Stimulated activated CD4-positive, alpha-beta T cell treated with anti-CD3 and anti-CD28 coated beads, Interleukin-4, amount 100 ng/mL, for 48 hours (primary cell): ENCODE data around the gene NDUFA1.
"Not testable (repeated sequence)": the region's sequence is repeated elsewhere in the genome, so short reads cannot be mapped to it uniquely, and the experiment has no call there.

ENCODE experiments used
- DNase-seq, 2 donors: peaks; one replicate each; pipeline ENCODE4 v3.0.0-alpha.2; 2020; ENCODE audit warnings: low read depth in 2 of 2

The NDUFA1 gene

GRCh38 chrX:119871599-119872395, at the start of gene NDUFA1, which contains the start of gene RNF113A:
NDUFA1 (plus strand) TSS chrX:119871832; CDS start chrX:119871912, 80 bp downstream.
RNF113A (minus strand) TSS chrX:119871733; CDS start chrX:119871613, 120 bp downstream.
- DNase-seq: peak; percentile 68 to 78

DNA sequence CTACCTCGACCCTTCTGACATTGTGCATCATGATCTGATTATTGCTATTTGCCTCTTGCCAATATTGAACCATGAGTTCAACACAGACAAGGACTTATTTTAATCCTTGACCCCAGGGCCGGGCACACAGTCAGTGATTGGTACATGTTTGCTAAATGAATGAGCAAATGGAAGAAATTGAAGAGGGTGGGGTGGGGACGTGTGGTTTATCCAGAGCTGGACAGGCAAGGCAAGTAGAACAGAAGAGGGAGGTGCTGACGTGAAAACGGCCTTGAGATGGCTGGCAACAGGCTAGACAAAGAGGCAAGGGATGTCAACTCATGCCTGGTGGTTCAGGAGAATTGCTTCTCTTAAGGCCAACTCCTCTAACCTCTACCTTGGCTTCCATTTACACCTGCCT, 47.4 kb upstream of the NDUFA1 start:
- DNase-seq: not testable (repeated sequence)

DNA sequence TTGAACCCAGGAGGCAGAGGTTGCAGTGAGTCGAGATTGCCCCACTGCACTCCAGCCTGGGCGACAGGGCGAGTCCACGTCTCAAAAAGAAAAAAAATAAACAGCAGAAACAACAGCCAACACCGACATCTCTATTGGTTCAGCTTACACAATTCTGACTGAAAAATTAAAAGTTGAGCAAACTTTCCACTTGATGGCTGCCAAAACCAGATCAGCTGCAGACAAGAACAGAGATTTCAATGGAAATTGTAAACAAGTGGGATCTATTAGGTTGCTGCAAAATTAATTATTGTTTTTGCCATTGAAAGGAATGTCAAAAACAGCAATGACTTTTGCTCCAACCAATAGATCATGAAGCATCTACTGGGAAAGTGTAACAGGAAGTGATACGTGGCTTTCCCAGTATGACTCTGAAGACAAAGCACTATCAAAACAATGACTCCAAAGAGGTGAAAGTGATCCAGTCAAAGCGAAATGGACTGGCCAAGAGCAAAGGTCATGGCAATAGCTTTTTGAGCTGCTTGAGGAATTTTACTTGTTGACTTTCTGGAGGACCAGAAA, 45.2 kb upstream of the NDUFA1 start:
- no peak for DNase-seq

DNA sequence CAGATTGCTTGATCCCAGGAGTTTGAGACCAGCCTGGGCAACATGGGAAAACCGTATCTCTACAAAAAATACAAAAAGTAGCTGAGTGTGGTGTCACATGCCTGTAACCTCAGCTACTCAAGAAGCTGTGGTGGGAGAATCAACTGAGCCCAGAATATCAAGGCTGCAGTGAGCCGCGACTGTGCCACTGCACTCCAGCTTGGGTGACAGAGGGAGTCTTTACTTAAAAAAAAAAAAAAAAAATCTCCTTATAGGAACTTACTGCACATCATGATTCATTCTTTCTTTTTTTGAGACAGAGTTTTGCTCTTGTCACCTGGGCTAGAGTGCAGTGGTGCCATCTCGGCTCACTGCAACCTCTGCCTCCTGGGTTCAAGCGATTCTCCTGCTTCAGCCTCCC, 43.2 kb upstream of the NDUFA1 start:
- no peak for DNase-seq

GRCh38 chrX:119833905-119834304, 37.7 kb upstream of the NDUFA1 start:
- no peak for DNase-seq

DNA sequence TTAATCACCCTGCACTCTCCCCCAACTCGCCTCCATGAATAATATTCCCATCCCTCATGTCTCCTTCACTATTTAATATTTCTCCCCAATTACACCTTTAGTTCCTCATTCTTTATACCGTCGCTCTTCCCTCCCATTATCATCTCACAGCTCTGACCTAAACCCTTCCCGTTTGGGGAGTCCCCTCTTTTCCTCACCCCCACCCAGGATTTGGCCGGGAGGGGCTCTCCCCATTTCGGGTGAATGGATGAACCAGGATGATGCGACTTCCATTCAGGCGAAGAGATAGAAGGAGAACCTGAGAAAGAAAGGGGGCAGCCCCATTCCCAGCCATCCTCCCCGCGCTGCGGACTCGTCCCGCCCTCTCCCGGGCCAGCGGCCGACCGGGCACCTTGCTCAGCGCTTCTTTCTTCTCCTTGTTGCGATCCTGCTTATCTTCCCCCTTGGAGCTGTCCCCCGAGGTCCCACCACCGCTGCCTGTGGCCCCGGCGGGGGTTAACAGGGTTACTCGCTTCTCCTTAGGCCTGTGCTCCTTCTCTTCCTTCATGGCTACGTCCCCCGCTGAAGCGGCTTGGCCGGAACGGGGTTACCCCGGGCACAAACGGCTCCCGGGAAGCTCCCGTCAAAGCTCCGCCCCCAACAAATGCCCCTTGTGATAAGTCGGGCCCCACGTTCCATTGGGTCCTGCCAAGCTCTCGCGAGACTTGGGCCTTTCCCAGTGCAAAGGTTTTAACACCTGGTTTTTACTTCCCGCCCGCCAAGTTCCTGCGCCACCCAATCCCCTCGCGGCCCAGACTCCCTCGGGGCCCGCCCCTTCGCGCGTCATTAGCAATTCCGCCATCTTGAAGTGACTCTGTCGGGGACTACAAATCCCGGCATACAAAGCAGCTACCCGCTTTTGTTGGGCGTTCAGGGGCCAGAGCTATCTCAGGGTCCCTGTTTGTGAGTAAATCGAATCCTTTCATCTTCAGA, 19.0 kb upstream of the NDUFA1 start, which contains the start of gene UPF3B:
Gene UPF3B, minus strand, starts transcription at position 582 of the 972 bp plus-strand sequence. Its CDS starts 35 bp downstream, at position 547.
- DNase-seq: peak; percentile 80 to 92

- DNase-seq: no peak
These were observed 18.2 kb upstream of the NDUFA1 start for GRCh38 chrX:119853444-119853843.

- no peak for DNase-seq
These were observed 953 bp upstream of the NDUFA1 start for GRCh38 chrX:119870626-119871131.

- DNase-seq: no peak
These were observed 410 bp upstream of the NDUFA1 start for GRCh38 chrX:119871245-119871598.

GRCh38 chrX:119878740-119879139, 7.1 kb downstream of the NDUFA1 start:
- DNase-seq: no peak

DNA sequence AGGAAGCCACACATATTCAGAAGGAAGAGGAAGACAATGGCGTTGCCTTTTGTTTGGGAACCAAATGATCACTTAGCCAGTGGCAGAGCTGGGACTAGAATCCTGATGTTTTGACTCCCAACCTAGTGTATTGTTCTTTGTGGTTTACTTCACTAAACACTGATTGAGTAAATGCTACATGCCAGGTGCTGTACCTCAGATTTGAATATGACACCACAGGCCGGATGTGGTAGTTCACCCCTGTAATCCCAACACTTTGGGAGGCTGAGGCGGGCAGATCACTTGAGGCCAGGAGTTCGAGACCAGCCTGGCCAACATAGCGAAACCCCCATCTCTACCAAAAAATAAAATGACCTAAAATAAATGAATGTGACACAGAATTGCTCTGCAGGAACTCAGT, 8.4 kb downstream of the NDUFA1 start:
- DNase-seq: no peak

DNA sequence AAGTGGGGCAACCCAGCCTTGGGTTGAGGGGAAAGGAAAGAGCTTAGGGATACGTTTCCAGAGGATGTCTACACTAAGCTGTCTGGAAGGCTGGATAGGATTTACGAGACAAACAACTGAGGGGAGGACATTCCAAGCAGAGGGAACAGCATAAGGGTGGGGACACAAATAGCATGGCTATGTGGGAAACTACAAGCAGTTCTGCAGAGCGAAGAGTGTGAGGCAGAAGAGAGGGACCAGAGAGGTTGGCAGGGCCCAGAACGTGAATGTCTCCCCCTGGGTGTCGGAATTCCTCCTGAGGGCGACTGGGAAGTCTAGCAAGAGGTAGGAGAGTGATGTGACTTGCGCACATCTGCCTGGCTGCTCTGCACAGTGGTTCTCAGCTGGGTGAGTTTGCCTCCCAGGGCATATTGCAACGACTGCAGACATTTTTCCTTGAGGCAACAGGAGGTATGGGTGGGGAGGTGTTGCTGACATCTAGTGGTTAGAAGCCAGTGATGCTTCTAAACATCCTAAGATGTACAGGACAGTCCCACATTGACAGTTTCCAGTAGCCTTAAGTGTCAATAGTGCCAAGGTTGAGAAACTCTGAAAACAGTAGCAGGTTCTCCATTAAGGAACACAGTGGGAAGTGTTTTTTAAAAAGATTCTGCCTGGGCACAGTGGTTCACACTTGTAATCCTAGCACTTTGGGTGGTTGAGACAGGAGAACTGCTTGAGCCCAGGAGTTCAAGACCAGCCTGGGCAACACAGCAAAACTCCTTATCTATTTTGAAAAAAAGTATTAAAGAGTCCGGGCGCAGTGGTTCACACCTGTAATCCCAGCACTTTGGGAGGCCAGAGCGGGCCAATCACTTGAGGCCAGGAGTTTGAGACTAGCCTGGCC, 9.2 kb downstream of the NDUFA1 start:
- no peak for DNase-seq

GRCh38 chrX:119885554-119886428, 14.2 kb downstream of the NDUFA1 start:
- DNase-seq: no peak

DNA sequence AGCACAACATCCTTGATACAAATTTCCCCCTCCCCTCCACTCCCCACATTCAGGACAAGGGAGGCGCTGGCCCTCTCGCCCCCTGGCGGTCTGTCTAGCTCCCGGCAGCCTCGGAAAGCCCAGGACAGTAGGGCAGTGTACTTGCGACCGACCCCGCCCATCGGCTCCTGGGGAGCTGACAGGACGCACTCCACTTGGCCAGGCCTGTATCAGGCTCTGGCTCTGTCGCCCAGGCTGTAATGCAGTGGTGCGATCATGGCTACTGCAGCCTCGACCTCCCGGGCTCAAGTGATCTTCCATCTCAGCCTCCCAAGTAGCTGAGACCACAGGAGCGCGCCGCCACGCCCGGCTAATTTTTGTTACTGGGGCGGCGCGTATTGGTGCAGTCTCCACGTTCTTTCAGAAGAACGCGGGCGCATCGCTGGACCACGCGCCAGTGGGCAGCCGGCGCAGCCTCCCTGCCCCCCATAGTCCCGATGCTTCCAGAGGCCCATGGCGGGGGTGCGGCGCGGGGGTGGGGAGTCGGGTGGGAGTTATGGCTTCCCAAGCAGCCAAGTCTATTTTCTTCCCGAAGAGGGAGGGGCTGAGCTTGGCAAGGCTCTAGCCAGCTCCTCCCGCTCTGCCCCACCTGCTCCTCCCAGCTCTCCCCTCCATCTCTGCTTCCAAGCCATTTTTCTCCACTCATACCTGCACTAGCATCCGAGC, 16.2 kb downstream of the NDUFA1 start:
- DNase-seq: peak; percentile 52 to 57

DNA sequence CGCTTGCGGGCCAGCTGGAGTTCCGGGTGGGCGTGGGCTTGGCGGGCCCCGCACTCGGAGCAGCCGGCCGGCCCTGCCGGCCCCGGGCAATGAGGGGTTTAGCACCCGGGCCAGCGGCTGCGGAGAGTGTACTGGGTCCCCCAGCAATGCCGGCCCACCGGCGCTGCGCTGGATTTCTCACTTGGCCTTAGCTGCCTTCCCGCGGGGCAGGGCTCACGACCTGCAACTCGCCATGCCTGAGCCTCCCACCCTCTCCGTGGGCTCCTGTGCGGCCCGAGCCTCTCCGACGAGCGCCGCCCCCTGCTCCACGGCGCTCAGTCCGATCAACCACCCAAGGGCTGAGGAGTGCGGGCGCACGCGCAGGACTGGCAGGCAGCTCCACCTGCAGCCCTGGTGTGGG, 19.0 kb downstream of the NDUFA1 start:
- DNase-seq: not testable (repeated sequence)

DNA sequence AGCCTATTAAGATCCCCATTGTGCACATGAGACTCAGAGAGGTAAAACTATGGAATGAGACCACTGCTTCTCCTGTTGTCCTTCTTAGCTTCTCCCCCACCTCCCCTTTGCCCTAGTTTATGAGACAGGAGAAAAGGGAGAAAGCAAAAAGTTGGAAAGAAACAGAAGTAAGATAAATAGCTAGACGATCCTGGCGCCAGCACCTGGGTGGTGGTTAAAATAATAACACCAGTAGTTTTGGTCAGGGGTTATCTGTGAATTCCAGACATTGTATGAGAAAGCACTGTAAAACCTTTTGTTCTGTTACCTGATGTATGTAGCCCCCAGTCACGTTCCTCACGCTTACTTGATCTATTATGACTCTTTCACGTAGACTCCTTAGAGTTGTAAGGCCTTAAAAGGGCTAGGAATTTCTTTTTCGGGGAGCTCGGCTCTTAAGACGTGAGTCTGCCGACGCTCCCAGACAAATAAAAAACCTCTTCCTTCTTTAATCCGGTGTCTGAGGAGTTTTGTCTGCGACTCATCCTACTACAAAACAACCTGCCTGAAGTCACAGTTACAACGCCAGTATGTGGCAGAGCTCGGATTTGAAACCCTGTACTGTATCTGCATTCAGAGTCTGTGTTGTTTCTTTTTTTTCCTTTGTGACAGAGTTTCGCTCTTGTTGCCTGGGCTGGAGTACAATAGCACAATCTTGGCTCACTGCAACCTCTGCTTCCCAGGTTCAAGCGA, 20.5 kb downstream of the NDUFA1 start:
- DNase-seq: not testable (repeated sequence)

DNA sequence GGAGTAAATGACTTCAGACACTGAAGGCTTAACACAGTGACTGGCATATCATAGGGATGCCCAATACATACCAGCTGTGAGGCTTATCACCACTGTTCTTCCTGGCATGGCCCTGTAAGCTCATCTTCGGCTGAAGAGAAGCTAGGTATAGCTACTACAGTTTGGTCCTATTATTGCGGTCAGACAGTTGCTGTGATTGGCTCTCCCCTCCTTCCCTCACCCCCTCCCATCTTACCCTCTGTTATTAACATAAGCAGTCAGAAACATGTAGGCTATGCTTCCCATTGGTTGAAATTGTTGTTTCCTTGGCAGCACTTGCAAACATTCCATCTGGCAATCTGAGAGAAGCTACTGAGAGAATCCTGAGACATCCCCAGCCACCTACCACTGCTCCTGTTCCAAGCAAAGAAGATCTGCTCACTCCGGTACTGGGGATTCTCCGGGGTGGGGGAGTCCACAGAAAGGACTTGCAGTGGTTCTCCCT, 24.3 kb downstream of the NDUFA1 start, which contains the start of gene AKAP14:
Gene AKAP14, plus strand, starts transcription at position 51 of the 484 bp plus-strand sequence. CDS start 7,331 bp downstream, outside the sequence.
- no peak for DNase-seq

GRCh38 chrX:119899125-119899524, 27.5 kb downstream of the NDUFA1 start:
- DNase-seq: no peak
